A673 (cell line): Measurements from ENCODE around the gene SPON1.

Experiments used
- CTCF ChIP-seq: fragments of 300-800, 200-600 bp; sonication (generic); conservative IDR thresholded peaks from 2 replicates; pipeline ENCODE4 v1.5.1; 2017; ENCODE audit warnings: low read depth, mild to moderate bottlenecking, antibody characterized with exemption, low read length, moderate library complexity, mixed read lengths
- EZH2 ChIP-seq: fragments of 200-600 bp; sonication (generic); IDR thresholded peaks from 2 replicates; pipeline ENCODE4 v1.6.1; 2017; ENCODE audit warnings: borderline replicate concordance, low read depth, mild to moderate bottlenecking, mixed read lengths, antibody characterized with exemption, low read length; ENCODE audit not compliant: poor library complexity, severe bottlenecking

- no peak for TF ChIP-seq CTCF
- TF ChIP-seq EZH2 = no peak
Measured at GRCh38 chr11:14184028-14184940, 221.8 kb downstream of the SPON1 start.
